HG03378 (cell line): ENCODE measurements around the gene ABLIM1.

ENCODE experiments used
- ATAC-seq: cut with Tn5 transposase; IDR thresholded peaks from one replicate; pipeline ENCODE4 v1.9.1; 2021; ENCODE audit warnings: mild to moderate bottlenecking, moderate library complexity; ENCODE audit not compliant: unreplicated experiment

ABLIM1 gene

GRCh38 chr10:114427124-114427852 is 230.8 kb downstream of the ABLIM1 start:
- no peak for ATAC-seq

- ATAC-seq = no peak
These were observed 231.6 kb downstream of the ABLIM1 start for GRCh38 chr10:114426476-114426875.

GRCh38 chr10:114420811-114421485 is 237.1 kb downstream of the ABLIM1 start:
- no peak for ATAC-seq

- ATAC-seq = no peak
These were observed 240.0 kb downstream of the ABLIM1 start for GRCh38 chr10:114418109-114418508.

GRCh38 chr10:114412907-114413797 is 244.9 kb downstream of the ABLIM1 start:
- no peak for ATAC-seq

GRCh38 chr10:114408968-114409444 is 249.1 kb downstream of the ABLIM1 start:
- no peak for ATAC-seq

- no peak for ATAC-seq
These were observed 249.7 kb downstream of the ABLIM1 start for GRCh38 chr10:114408112-114408967.

GRCh38 chr10:114406455-114406854 is 251.6 kb downstream of the ABLIM1 start:
- no peak for ATAC-seq

- ATAC-seq = no peak
These were observed 253.1 kb downstream of the ABLIM1 start for GRCh38 chr10:114405011-114405350.

- ATAC-seq = no peak
These were observed 253.7 kb downstream of the ABLIM1 start, which contains the start of gene AFAP1L2 for GRCh38 chr10:114404171-114405010. Gene AFAP1L2 (minus strand): TSS chr10:114404502. CDS start chr10:114404455, 47 bp downstream.

- ATAC-seq = no peak
These were observed 254.4 kb downstream of the ABLIM1 start for GRCh38 chr10:114403541-114404161.

GRCh38 chr10:114402871-114403540 is 255.1 kb downstream of the ABLIM1 start:
- no peak for ATAC-seq

GRCh38 chr10:114402233-114402632 is 255.8 kb downstream of the ABLIM1 start:
- ATAC-seq = no peak

- no peak for ATAC-seq
These were observed 256.8 kb downstream of the ABLIM1 start for GRCh38 chr10:114401195-114401791.

- ATAC-seq = no peak
These were observed 258.0 kb downstream of the ABLIM1 start for GRCh38 chr10:114400091-114400490.

- ATAC-seq = no peak
These were observed 258.5 kb downstream of the ABLIM1 start for GRCh38 chr10:114399576-114399975.

GRCh38 chr10:114398587-114399331 is 259.3 kb downstream of the ABLIM1 start:
- no peak for ATAC-seq
